ENCODE measurements around the gene RDH11. TPM values are rescaled to one million over a fixed set of nuclear protein-coding genes. Genes with fewer than 3 reads are reported as not detected.
A peak's percentile ranks its signal among the peaks of the same experiment; 100 is the strongest.

RDH11 gene
- polyA plus RNA-seq, 1 donor (not counting 4 experiments of a cell fraction or from before 2014, with no cell fraction given): 202 TPM

GRCh38 chr14:67679006-67679405, 16.6 kb downstream of the RDH11 start:
- no peak overlapping the region for H2AFZ ChIP-seq (ENCODE audit: control insufficient read depth, low read length)
- peaks cover 49% of the 10 kb centered on the region for H3K79me2 ChIP-seq (ENCODE audit: control insufficient read depth, insufficient read depth, low read length)
- no peak overlapping the region for H3K4me2 ChIP-seq (ENCODE audit: control insufficient read depth, extremely low read depth, insufficient read depth, low read depth, low read length)
- peaks cover 3% of the 10 kb centered on the region for H4K20me1 ChIP-seq (ENCODE audit: control insufficient read depth, extremely low read depth, insufficient read depth, low read length)
- H3K9me1 ChIP-seq (ENCODE audit: control insufficient read depth, extremely low read depth, insufficient read depth, low read length): peaks cover 2% of the 10 kb centered on the region
- H3K27ac ChIP-seq (ENCODE audit: control insufficient read depth, insufficient read depth, low read length): no peak overlapping the region
- FAIRE-seq (no peak), DNase-seq (ENCODE audit: low read depth, low spot score) (no peak)
- dilution Hi-C loops (cut with MboI; ENCODE audit: extremely low pct_ligation_motif_present, low sequenced_read_pairs): no loop called here
- H3K36me3 ChIP-seq (ENCODE audit: control insufficient read depth in 2 of 2, extremely low read depth in 1 of 2, insufficient read depth in 2 of 2, low read length in 2 of 2): peaks cover 17 to 28% of the 10 kb centered on the region in 2 experiments
- no peak overlapping the region for H3K4me3 ChIP-seq (ENCODE audit: control insufficient read depth in 2 of 3, extremely low read depth in 1 of 3, insufficient read depth in 2 of 3, low read depth in 1 of 3, low read length in 3 of 3)
- TF ChIP-seq CTCF (optimal IDR thresholded peaks at IDR 0.05 in 1 of 3, IDR thresholded peaks at IDR 0.05 in 1 of 3, conservative IDR thresholded peaks at IDR 0.05 in 1 of 3; ENCODE audit: extremely low read depth in 1 of 3, insufficient read depth in 2 of 3, low read length in 3 of 3) (no peak), EZH2 (IDR thresholded peaks at IDR 0.05; ENCODE audit: low read length) (no peak)
- peaks cover 6% of the 10 kb centered on the region for H3K4me1 ChIP-seq (ENCODE audit: control insufficient read depth, extremely low read depth, insufficient read depth, low read length)
- H3K9me3 ChIP-seq (ENCODE audit: control insufficient read depth, low read depth, low read length): no peaks in the 10 kb centered on the region
- no peak overlapping the region for H3K9ac ChIP-seq (ENCODE audit: control insufficient read depth, extremely low read depth, insufficient read depth, low read length)
- H3K27me3 ChIP-seq (ENCODE audit: control insufficient read depth, extremely low read depth, insufficient read depth, low read length): no peaks in the 10 kb centered on the region

GRCh38 chr14:67675219-67675582, 20.4 kb downstream of the RDH11 start:
- peaks cover 52% of the 10 kb centered on the region for H3K79me2 ChIP-seq (ENCODE audit: control insufficient read depth, insufficient read depth, low read length)
- peaks cover 3% of the 10 kb centered on the region for H4K20me1 ChIP-seq (ENCODE audit: control insufficient read depth, extremely low read depth, insufficient read depth, low read length)
- no peaks in the 10 kb centered on the region for H3K9me3 ChIP-seq (ENCODE audit: control insufficient read depth, low read depth, low read length)
- peak overlapping the region; percentile 56 for H3K4me2 ChIP-seq (ENCODE audit: control insufficient read depth, extremely low read depth, insufficient read depth, low read depth, low read length)
- FAIRE-seq (no peak), DNase-seq (ENCODE audit: low read depth, low spot score) (no peak)
- H3K27ac ChIP-seq (ENCODE audit: control insufficient read depth, insufficient read depth, low read length): peak overlapping the region; percentile 89
- peaks cover 13 to 19% of the 10 kb centered on the region in 2 experiments for H3K36me3 ChIP-seq (ENCODE audit: control insufficient read depth in 2 of 2, extremely low read depth in 1 of 2, insufficient read depth in 2 of 2, low read length in 2 of 2)
- no peak for TF ChIP-seq EZH2 (IDR thresholded peaks at IDR 0.05; ENCODE audit: low read length)
- no peak for TF ChIP-seq CTCF (optimal IDR thresholded peaks at IDR 0.05 in 1 of 3, IDR thresholded peaks at IDR 0.05 in 1 of 3, conservative IDR thresholded peaks at IDR 0.05 in 1 of 3; ENCODE audit: extremely low read depth in 1 of 3, insufficient read depth in 2 of 3, low read length in 3 of 3)
- no peaks in the 10 kb centered on the region for H3K27me3 ChIP-seq (ENCODE audit: control insufficient read depth, extremely low read depth, insufficient read depth, low read length)
- H3K4me3 ChIP-seq (ENCODE audit: control insufficient read depth in 2 of 3, extremely low read depth in 1 of 3, insufficient read depth in 2 of 3, low read depth in 1 of 3, low read length in 3 of 3): peak overlapping the region; percentile 63 to 92 (median 89)
- peak overlapping the region; percentile 92 for H3K9ac ChIP-seq (ENCODE audit: control insufficient read depth, extremely low read depth, insufficient read depth, low read length)
- dilution Hi-C loops (cut with MboI; ENCODE audit: extremely low pct_ligation_motif_present, low sequenced_read_pairs): no loop called here
- H2AFZ ChIP-seq (ENCODE audit: control insufficient read depth, low read length): peak overlapping the region; percentile 61
- peaks cover 12% of the 10 kb centered on the region for H3K4me1 ChIP-seq (ENCODE audit: control insufficient read depth, extremely low read depth, insufficient read depth, low read length)
- H3K9me1 ChIP-seq (ENCODE audit: control insufficient read depth, extremely low read depth, insufficient read depth, low read length): no peaks in the 10 kb centered on the region
